ENCODE measurements around the gene BUB1. TPM values are rescaled to one million over a fixed set of nuclear protein-coding genes. Genes with fewer than 3 reads are reported as not detected.
A peak's percentile ranks its signal among the peaks of the same experiment; 100 is the strongest.
"Not testable (repeated sequence)": the region's sequence is repeated elsewhere in the genome, so short reads cannot be mapped to it uniquely, and the experiment has no call there.

Gene BUB1
- total RNA-seq, 2 donors from 2014 or later = 76.9 to 80.8 TPM

- ATAC-seq (replicated peaks in 1 of 2) = peak in 1 of 2 donors; percentile 28
- H3K4me1 Mint-ChIP-seq (ENCODE audit: low read depth); H3K4me3 Mint-ChIP-seq; H3K27me3 Mint-ChIP-seq (ENCODE audit: low read depth); H3K36me3 Mint-ChIP-seq (ENCODE audit: insufficient read depth in 2 of 2); H3K9me3 Mint-ChIP-seq; DNase-seq; H3K27ac Mint-ChIP-seq: not testable (repeated sequence)
Observed at GRCh38 chr2:110591973-110592372, 85.9 kb downstream of the BUB1 start.

GRCh38 chr2:110589677-110590330 is 88.1 kb downstream of the BUB1 start:
- H3K4me1 Mint-ChIP-seq (ENCODE audit: low read depth); ATAC-seq (replicated peaks in 1 of 2); H3K27me3 Mint-ChIP-seq (ENCODE audit: low read depth); H3K27ac Mint-ChIP-seq; H3K9me3 Mint-ChIP-seq; DNase-seq; H3K36me3 Mint-ChIP-seq (ENCODE audit: insufficient read depth in 2 of 2); H3K4me3 Mint-ChIP-seq: not testable (repeated sequence)

GRCh38 chr2:110588520-110588919 is 89.3 kb downstream of the BUB1 start:
- not testable (repeated sequence) for ATAC-seq (replicated peaks in 1 of 2); H3K9me3 Mint-ChIP-seq; H3K4me3 Mint-ChIP-seq; H3K27me3 Mint-ChIP-seq (ENCODE audit: low read depth); DNase-seq; H3K4me1 Mint-ChIP-seq (ENCODE audit: low read depth); H3K36me3 Mint-ChIP-seq (ENCODE audit: insufficient read depth in 2 of 2); H3K27ac Mint-ChIP-seq

Other genes starting within 250 kb of the BUB1 start
- gene LIMS4, start 205.2 kb downstream of the BUB1 start, total RNA-seq = 1 to 10 TPM in 1 of 2 donors, under 1 TPM in 1; 0.17 to 1.1 TPM
- 10 to 100 TPM in 1 of 2 donors, 1 to 10 TPM in 1; 8.6 to 30.1 TPM for gene RGPD6, start 100.8 kb downstream of the BUB1 start, total RNA-seq
- under 1 TPM; 0.19 to 0.44 TPM for gene ACOXL, start 54.5 kb upstream of the BUB1 start, total RNA-seq